LNCAP (cell line): ENCODE data around the gene ATP6AP1.

ENCODE experiments used
- TF ChIP-seq, protein P1 (sequence below): fragments of 450-650 bp; IDR thresholded peaks from 2 replicates; pipeline ENCODE4 v1.5.1; 2017; ENCODE audit warnings: mild to moderate bottlenecking

ATP6AP1 gene

GRCh38 chrX:154478728-154479622 lies 50.5 kb downstream of the ATP6AP1 start, which contains the start of gene LAGE3:
TSS of gene LAGE3 (minus strand) at chrX:154479281. CDS start at chrX:154478915, 366 bp downstream.
- TF ChIP-seq, protein P1, sequence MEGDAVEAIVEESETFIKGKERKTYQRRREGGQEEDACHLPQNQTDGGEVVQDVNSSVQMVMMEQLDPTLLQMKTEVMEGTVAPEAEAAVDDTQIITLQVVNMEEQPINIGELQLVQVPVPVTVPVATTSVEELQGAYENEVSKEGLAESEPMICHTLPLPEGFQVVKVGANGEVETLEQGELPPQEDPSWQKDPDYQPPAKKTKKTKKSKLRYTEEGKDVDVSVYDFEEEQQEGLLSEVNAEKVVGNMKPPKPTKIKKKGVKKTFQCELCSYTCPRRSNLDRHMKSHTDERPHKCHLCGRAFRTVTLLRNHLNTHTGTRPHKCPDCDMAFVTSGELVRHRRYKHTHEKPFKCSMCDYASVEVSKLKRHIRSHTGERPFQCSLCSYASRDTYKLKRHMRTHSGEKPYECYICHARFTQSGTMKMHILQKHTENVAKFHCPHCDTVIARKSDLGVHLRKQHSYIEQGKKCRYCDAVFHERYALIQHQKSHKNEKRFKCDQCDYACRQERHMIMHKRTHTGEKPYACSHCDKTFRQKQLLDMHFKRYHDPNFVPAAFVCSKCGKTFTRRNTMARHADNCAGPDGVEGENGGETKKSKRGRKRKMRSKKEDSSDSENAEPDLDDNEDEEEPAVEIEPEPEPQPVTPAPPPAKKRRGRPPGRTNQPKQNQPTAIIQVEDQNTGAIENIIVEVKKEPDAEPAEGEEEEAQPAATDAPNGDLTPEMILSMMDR: no peak

- TF ChIP-seq, protein P1: no peak
Observed at GRCh38 chrX:154481195-154481594, 52.7 kb downstream of the ATP6AP1 start.

DNA sequence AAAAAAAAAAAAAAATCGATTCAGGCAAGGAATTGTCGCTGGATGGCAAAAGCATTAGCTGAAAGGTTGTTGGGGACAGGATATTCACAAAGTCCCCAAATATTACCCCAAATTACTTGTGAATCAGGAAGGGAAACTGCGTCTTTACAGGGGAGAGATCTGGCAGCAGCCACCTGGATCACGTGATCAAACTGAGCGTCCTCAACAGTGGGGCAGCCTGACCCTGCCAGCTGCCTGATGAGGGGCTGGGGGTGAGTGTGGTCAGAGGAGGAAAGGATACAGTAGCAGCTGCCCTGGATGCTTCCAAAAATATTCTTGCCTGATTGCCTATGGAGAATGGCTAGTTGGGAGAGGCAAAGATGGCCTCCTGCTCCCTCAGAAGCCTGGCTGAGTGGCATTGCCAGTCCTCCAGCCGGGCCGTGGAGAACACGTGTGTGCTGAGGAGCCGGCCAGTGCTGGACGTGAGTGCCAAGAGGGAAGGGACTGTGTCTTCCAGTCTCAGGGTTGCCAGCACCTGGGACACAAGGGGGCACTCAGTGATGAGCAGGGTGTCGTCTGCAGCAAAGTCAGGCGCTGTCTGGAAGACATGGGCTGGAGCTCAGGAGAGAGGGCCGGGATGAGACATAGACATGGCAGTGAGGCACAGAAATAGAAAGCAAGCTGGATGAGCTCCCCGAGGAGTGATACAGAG lies 53.6 kb downstream of the ATP6AP1 start:
- TF ChIP-seq, protein P1: no peak

GRCh38 chrX:154482786-154483185 lies 54.3 kb downstream of the ATP6AP1 start:
- TF ChIP-seq, protein P1: no peak

GRCh38 chrX:154483325-154483724 lies 54.8 kb downstream of the ATP6AP1 start:
- TF ChIP-seq, protein P1: no peak

DNA sequence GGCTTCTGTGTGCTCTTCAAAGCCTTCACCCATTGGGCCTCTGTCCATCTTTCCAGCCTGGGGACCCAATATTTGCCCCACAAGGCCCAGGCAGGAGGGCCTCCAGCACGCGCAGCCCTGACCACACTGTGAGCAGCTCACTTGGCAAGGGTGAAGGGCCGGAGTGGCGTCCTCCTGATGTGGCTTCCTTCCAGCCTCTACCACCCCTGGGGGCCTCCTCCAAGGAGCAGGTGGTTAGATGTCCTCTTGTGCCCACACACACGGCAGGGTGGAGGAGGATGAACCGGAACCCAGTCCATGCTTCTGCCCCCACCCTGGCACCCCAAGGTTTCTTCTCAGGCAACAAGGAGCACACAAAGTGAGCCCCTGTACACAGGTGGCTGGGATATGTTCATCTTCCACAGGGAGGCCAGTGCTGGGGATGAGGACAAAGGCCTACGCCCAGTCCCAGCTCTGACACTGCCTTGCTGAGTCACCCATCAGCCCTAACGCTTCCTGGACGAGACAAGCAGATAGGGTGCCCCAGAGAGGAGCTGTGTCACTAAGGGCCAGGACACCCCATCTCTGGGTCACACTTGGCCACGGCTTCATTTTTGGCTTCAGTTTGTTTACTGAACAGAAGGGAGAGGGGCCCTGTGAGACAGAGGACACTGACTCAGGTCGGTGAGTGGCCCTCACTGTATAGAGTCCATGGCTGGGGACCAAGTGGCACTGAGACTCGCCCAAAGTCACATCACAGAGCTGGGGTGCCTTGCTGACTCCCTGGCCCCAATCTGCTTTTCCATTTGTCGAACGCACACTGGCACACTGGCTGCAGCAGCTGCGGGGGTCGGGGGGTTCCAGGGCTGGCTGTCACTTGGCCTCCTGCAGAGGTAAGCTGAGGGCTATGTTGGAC lies 56.0 kb downstream of the ATP6AP1 start:
- TF ChIP-seq, protein P1: no peak
